K562 (cell line): ENCODE data around the gene OCRL. TPM values are rescaled to one million over a fixed set of nuclear protein-coding genes. Genes with fewer than 3 reads are reported as not detected.

ENCODE experiments used
- ATAC-seq: fragments of 200-7000 bp; cut with Tn5 transposase; 3 replicates; pipeline ENCODE4 v1.9.1; 2020; ENCODE audit warnings: moderate library complexity
- BruUV-seq: library from RNA; stranded (reverse); fragments of 400-500 nt; replicated peaks from 2 replicates; lab custom pipeline; 2021; lab: Mats Ljungman, UMichigan
- CTCF ChIA-PET: fragments of 300-600 bp; formaldehyde crosslinking; extraction: SDS; loops from one replicate; lab custom pipeline; 2021; ENCODE audit warnings: low intra/inter-chr PET ratio; lab: Yijun Ruan, JAX
- POLR2A ChIA-PET: fragments of 300-600, 350-650 bp; sonication (Branson Sonifier 250); formaldehyde crosslinking; extraction: SDS; loops from one replicate; lab custom pipeline; 2021; ENCODE audit warnings: antibody characterized with exemption, inconsistent platforms; lab: Yijun Ruan, JAX
- DNase-seq, 4 experiments: peaks; one replicate each; pipeline versions ENCODE4 v3.0.0 to v3.0.0-alpha.2; 2011 to 2018; ENCODE audit warnings: low spot score in 3 of 4, mixed read lengths in 3 of 4; ENCODE audit errors: extremely low read depth in 1 of 4
- FAIRE-seq: peaks from 2 replicates; lab custom pipeline; 2011; peaks lifted over from hg19 to GRCh38; lab: Jason Lieb, UNC
- H2AFZ ChIP-seq: 2 replicates; pipeline ENCODE4 v1.6.0; 2011; ENCODE audit warnings: low read depth, low read length, control low read depth, inconsistent platforms
- H3K27ac ChIP-seq: fragments of 200-600 bp; 3 replicates; pipeline ENCODE4 v1.8.0; 2011; ENCODE audit warnings: low read depth, mild to moderate bottlenecking, control low read depth, inconsistent platforms, low read length, moderate library complexity, mixed read lengths; ENCODE audit errors: extremely low read depth
- H3K27me3 ChIP-seq, 2 experiments: fragments of 300-600 bp in 1 of 2; 2 replicates in 1 of 2; 3 replicates in 1 of 2; pipeline versions ENCODE4 v1.6.0 to v1.8.0; 2011; ENCODE audit warnings: inconsistent platforms in 2 of 2, low read length in 2 of 2, mild to moderate bottlenecking in 1 of 2, mixed read lengths in 1 of 2, moderate library complexity in 1 of 2; ENCODE audit not compliant: control insufficient read depth in 2 of 2, insufficient read depth in 2 of 2
- H3K36me3 ChIP-seq: fragments of 300-600 bp; 3 replicates; pipeline ENCODE4 v1.8.0; 2011; ENCODE audit warnings: mild to moderate bottlenecking, low read length, inconsistent platforms; ENCODE audit not compliant: control insufficient read depth, insufficient read depth
- H3K4me1 ChIP-seq, 2 experiments: fragments of 200-600 bp in 1 of 2; replicated peaks in 1 of 2; 2 replicates in 1 of 2; 3 replicates in 1 of 2; pipeline versions ENCODE4 v1.5.1 to v1.8.0; 2011; ENCODE audit warnings: inconsistent platforms in 2 of 2, low read length in 2 of 2, mild to moderate bottlenecking in 1 of 2, mixed read lengths in 1 of 2, moderate library complexity in 1 of 2; ENCODE audit not compliant: control insufficient read depth in 2 of 2, insufficient read depth in 2 of 2
- H3K4me2 ChIP-seq: 2 replicates; pipeline ENCODE4 v1.6.1; 2011; ENCODE audit warnings: low read length, control low read depth, inconsistent platforms, mixed read lengths; ENCODE audit not compliant: insufficient read depth
- H3K4me3 ChIP-seq: fragments of 200-600 bp; sonication (generic), shearing (Covaris generic); 2 replicates; pipeline ENCODE4 v1.5.1; 2016; ENCODE audit warnings: control low read depth, inconsistent platforms
- H3K79me2 ChIP-seq: fragments of 200-600 bp; 3 replicates; pipeline ENCODE4 v1.8.0; 2011; ENCODE audit warnings: low read length, inconsistent platforms; ENCODE audit not compliant: control insufficient read depth, insufficient read depth
- H3K9ac ChIP-seq, 2 experiments: 2 replicates each; pipeline versions ENCODE4 v1.6.0 to v1.6.1; 2011; ENCODE audit warnings: low read depth in 2 of 2, low read length in 2 of 2, control low read depth in 1 of 2, inconsistent platforms in 1 of 2, mild to moderate bottlenecking in 1 of 2, mixed read lengths in 1 of 2; ENCODE audit not compliant: insufficient read depth in 1 of 2
- H3K9me1 ChIP-seq: one replicate; pipeline ENCODE4 v1.6.0; 2011; ENCODE audit warnings: inconsistent platforms, mild to moderate bottlenecking, low read length, moderate library complexity; ENCODE audit not compliant: control insufficient read depth, insufficient read depth
- H3K9me3 ChIP-seq: replicated peaks from 2 replicates; pipeline ENCODE4 v1.5.1; 2011; ENCODE audit warnings: low read depth, low read length, inconsistent platforms; ENCODE audit not compliant: control insufficient read depth, insufficient read depth
- H4K20me1 ChIP-seq: replicated peaks from 2 replicates; pipeline ENCODE4 v1.6.1; 2011; ENCODE audit warnings: low read length, inconsistent platforms, mixed read lengths; ENCODE audit not compliant: control insufficient read depth, insufficient read depth
- CREB1 ChIP-seq, 2 experiments: sonication (generic) in 1 of 2; formaldehyde crosslinking in 1 of 2; IDR thresholded peaks; 2 replicates each; pipeline versions ENCODE4 v1.6.1 to v1.8.0; 2012 to 2022; ENCODE audit warnings: inconsistent platforms in 1 of 2, mild to moderate bottlenecking in 1 of 2, missing genetic modification reagents in 1 of 2, moderate library complexity in 1 of 2
- EGR1 ChIP-seq: fragments of 450-650 bp; conservative IDR thresholded peaks from 2 replicates; pipeline ENCODE4 v1.6.1; 2017; ENCODE audit warnings: mild to moderate bottlenecking
- GABPB2 ChIP-seq: fragments of 250-450 bp; sonication (Bioruptor Pico); conservative IDR thresholded peaks from 2 replicates; pipeline ENCODE4 v1.5.1; 2021; ENCODE audit warnings: mild to moderate bottlenecking
- KDM5B ChIP-seq: fragments of 200-600 bp; sonication (generic); IDR thresholded peaks from 2 replicates; pipeline ENCODE4 v1.6.1; 2012; ENCODE audit warnings: low read depth, mild to moderate bottlenecking, moderate library complexity, low read length, control low read depth, inconsistent platforms; ENCODE audit not compliant: insufficient replicate concordance
- XRCC4 ChIP-seq: IDR thresholded peaks from one replicate; pipeline ENCODE4 v1.6.1; 2011; ENCODE audit not compliant: insufficient read depth, insufficient read length; ENCODE audit errors: extremely low read depth
- ZNF174 ChIP-seq: fragments of 250-450 bp; sonication (Bioruptor Pico); IDR thresholded peaks from 2 replicates; pipeline ENCODE4 v1.4.0; 2020; ENCODE audit warnings: mild to moderate bottlenecking
- WGBS: fragments of 100-300 bp; shearing (Covaris generic); methylation state at CpG from one replicate; pipeline ENCODE4 v1.1.6; 2016; ENCODE audit warnings: low coverage, mixed read lengths; ENCODE audit not compliant: insufficient coverage; ENCODE audit errors: missing lambda C conversion rate; 5-methylcytosine and 5-hydroxymethylcytosine counted together
- in situ Hi-C: fragments of 300-500 bp; cut with MboI; formaldehyde crosslinking; loops from 4 replicates; pipeline ENCODE4 v1.15.0; 2018; ENCODE audit warnings: inconsistent platforms, mixed read lengths
- intact Hi-C: fragments of 100-400 bp; cut with micrococcal nuclease; formaldehyde crosslinking; loops from 2 replicates; pipeline ENCODE4 v1.14.2; 2022
- polyA plus RNA-seq, 8 experiments: library from polyadenylated mRNA; depleted of rRNA in 4 of 8; stranded (reverse) in 5 of 8; unstranded in 3 of 8; fragments of >200 nt; fragmentation: Nextera tagmentation in 2 of 8; fragmentation: Illumina TruSeq in 1 of 8; extraction: Ambion mirVana in 2 of 8; extraction: Trizol in 1 of 8; gene quantifications; 2 replicates each; pipeline versions ENCODE4 v1.2.1 to v1.2.3, GENCODE V29; 2011 to 2014; ENCODE audit warnings: inconsistent platforms in 1 of 8, missing spikeins in 1 of 8
- total RNA-seq, 7 experiments: library from RNA; depleted of rRNA in 6 of 7; stranded (reverse); fragments of >200 nt in 6 of 7; fragmentation: Illumina TruSeq in 2 of 7; extraction: Trizol in 2 of 7; gene quantifications; 2 replicates each; pipeline versions ENCODE4 v1.2.1 to v1.2.3, GENCODE V29; 2011 to 2021; ENCODE audit warnings: low replicate concordance in 1 of 7
- TF ChIP-seq, protein P1 (sequence below): IDR thresholded peaks from 2 replicates; pipeline ENCODE4 v1.6.1; 2016; ENCODE audit warnings: missing genetic modification characterization, missing compliant biosample characterization
- TF ChIP-seq, protein P2 (sequence below): sonication (generic); formaldehyde crosslinking; IDR thresholded peaks from 2 replicates; pipeline ENCODE4 v1.8.0; 2022; ENCODE audit warnings: mild to moderate bottlenecking, missing genetic modification reagents
- TF ChIP-seq, protein P3 (sequence below): fragments of 450-650 bp; IDR thresholded peaks from 2 replicates; pipeline ENCODE4 v1.6.1; 2016; ENCODE audit warnings: low read depth, mild to moderate bottlenecking, moderate library complexity

OCRL gene
- total and polyA plus RNA-seq, 9 of the 15 experiments (the other 6 are each of a cell fraction or from before 2014, with no cell fraction given), result 2.2 to 23.4 (median 11.9) TPM

DNA sequence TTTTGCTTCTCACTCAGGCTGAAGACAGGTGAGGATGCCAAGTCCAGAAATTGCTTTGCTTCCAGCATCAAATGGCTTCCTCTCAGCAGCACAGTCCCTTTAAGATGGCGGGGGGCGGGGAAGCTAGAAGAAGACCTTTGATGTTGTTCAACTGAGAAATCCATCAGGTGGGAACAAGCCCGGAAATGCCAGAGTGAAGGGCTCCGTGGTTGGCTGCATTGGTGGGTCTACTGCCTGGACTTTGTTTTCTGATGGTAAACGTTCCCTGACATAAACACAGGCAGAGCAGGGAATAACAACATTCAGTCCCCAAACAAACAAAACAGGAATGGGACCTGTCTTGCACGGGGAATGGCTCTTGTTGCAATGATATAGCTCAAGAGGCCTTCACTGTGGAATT is 77.4 kb downstream of the OCRL start (continued):
- TF ChIP-seq, protein P1, sequence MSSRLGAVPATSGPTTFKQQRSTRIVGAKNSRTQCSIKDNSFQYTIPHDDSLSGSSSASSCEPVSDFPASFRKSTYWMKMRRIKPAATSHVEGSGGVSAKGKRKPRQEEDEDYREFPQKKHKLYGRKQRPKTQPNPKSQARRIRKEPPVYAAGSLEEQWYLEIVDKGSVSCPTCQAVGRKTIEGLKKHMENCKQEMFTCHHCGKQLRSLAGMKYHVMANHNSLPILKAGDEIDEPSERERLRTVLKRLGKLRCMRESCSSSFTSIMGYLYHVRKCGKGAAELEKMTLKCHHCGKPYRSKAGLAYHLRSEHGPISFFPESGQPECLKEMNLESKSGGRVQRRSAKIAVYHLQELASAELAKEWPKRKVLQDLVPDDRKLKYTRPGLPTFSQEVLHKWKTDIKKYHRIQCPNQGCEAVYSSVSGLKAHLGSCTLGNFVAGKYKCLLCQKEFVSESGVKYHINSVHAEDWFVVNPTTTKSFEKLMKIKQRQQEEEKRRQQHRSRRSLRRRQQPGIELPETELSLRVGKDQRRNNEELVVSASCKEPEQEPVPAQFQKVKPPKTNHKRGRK (tag), result no peak
- TF ChIP-seq CREB1 (IDR thresholded peaks at IDR 0.05) (no peak), CREB1 (CRISPR knock-in tag; IDR thresholded peaks at IDR 0.05) (no peak)

DNA sequence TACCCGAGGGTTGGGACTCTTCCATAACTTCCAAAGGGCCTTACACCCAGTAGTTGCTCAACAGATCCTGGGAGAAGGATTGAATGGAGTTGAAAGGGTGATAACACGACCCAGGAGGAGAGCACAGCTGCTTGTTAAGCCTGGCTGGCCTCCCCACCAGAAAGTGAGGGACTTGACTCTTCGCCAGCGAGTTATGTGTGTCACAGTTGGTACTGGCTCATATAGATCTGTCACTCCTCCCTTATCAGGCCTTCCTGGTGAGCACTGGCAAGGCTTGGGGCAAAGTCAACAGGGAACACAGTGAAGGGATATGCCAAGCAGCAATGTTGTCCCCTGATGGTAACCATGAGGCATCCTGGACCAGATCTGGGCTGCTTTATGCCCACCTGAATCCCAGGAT is 78.9 kb downstream of the OCRL start:
- no peak overlapping the region for H3K4me3 ChIP-seq
- no peak overlapping the region for H3K9ac ChIP-seq
- H3K36me3 ChIP-seq, result no peaks in the 10 kb centered on the region
- H3K79me2 ChIP-seq, result no peaks in the 10 kb centered on the region
- no peak overlapping the region for H3K4me2 ChIP-seq
- no peaks in the 10 kb centered on the region for H3K9me3 ChIP-seq
- FAIRE-seq (no peak), ATAC-seq (no peak), DNase-seq (no peak)
- WGBS, result 0% methylated on average over 4 of the region's 4 CpGs
- BruUV-seq, result no TSS peak
- ChIA-PET CTCF (no interaction called here), POLR2A (no interaction called here)
- no peaks in the 10 kb centered on the region for H3K27me3 ChIP-seq
- no peaks in the 10 kb centered on the region for H3K9me1 ChIP-seq
- in situ Hi-C loops (no loop called here), intact Hi-C loops (no loop called here)
- no peak overlapping the region for H2AFZ ChIP-seq
- no peaks in the 10 kb centered on the region for H4K20me1 ChIP-seq
- H3K4me1 ChIP-seq, result no peaks in the 10 kb centered on the region; a peak in 2 of 5 replicates
- H3K27ac ChIP-seq, result no peak overlapping the region
- TF ChIP-seq XRCC4 (no peak), EGR1 (no peak), ZNF174 (CRISPR knock-in tag) (no peak), GABPB2 (no peak), KDM5B (no peak)
- TF ChIP-seq, protein P2, sequence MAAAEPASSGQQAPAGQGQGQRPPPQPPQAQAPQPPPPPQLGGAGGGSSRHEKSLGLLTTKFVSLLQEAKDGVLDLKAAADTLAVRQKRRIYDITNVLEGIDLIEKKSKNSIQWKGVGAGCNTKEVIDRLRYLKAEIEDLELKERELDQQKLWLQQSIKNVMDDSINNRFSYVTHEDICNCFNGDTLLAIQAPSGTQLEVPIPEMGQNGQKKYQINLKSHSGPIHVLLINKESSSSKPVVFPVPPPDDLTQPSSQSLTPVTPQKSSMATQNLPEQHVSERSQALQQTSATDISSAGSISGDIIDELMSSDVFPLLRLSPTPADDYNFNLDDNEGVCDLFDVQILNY (CRISPR knock-in tag), result no peak
- TF ChIP-seq, protein P3, sequence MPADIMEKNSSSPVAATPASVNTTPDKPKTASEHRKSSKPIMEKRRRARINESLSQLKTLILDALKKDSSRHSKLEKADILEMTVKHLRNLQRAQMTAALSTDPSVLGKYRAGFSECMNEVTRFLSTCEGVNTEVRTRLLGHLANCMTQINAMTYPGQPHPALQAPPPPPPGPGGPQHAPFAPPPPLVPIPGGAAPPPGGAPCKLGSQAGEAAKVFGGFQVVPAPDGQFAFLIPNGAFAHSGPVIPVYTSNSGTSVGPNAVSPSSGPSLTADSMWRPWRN, result no peak
